ENCODE data around the gene JUNB. TPM values are rescaled to one million over a fixed set of nuclear protein-coding genes. Genes with fewer than 3 reads are reported as not detected.

Gene JUNB
- total RNA-seq, 1 experiment from 2014 or later = 6.6 TPM

GRCh38 chr19:12784394-12784870, 6.9 kb upstream of the JUNB start (continued):
- TF ChIP-seq E2F1 (CRISPR knock-in tag; IDR thresholded peaks at IDR 0.05) (no peak), ESRRA (CRISPR knock-in tag; IDR thresholded peaks at IDR 0.05; ENCODE audit: borderline replicate concordance) (no peak), ZNF317 (CRISPR knock-in tag; IDR thresholded peaks at IDR 0.05; ENCODE audit: borderline replicate concordance, low read depth) (no peak)
- TF ChIP-seq, protein P1, sequence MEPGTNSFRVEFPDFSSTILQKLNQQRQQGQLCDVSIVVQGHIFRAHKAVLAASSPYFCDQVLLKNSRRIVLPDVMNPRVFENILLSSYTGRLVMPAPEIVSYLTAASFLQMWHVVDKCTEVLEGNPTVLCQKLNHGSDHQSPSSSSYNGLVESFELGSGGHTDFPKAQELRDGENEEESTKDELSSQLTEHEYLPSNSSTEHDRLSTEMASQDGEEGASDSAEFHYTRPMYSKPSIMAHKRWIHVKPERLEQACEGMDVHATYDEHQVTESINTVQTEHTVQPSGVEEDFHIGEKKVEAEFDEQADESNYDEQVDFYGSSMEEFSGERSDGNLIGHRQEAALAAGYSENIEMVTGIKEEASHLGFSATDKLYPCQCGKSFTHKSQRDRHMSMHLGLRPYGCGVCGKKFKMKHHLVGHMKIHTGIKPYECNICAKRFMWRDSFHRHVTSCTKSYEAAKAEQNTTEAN (CRISPR knock-in tag; IDR thresholded peaks at IDR 0.05) = no peak

DNA sequence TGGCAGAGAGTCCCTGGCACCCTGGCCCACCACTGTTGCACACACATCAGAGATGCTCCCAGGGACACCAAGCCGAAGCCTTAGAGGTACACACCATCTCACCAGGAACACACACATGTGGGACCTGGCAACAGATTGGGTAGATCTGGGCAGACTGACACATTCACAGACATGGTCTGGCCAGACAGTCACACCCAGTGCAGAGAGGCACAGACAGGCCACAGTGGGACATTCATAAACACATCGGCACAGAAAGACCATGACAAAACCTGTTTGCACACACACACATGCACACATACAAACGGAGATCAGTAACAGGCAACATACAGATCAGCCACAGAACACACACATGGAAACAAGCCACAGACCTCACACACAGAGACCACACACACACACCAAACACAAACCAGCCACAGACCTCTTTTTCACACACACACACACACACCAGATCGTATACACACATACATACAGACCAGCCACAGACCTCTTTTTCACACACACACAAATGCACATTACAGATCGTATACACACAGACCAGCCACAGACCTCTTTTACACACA, 6.3 kb upstream of the JUNB start:
- Mint-ChIP-seq H3K4me3 (no peak overlapping the region), H3K27ac (no peak overlapping the region), H3K4me1 (peaks cover 18% of the 10 kb centered on the region), H3K9me3 (no peaks in the 10 kb centered on the region), H3K36me3 (no peaks in the 10 kb centered on the region), H3K27me3 (ENCODE audit: low read depth) (no peaks in the 10 kb centered on the region; the same call in 1 of the 2 replicates)
- no peak for DNase-seq (ENCODE audit: low spot score)
- CTCF ChIA-PET = interaction anchor here (1.2 kb wide), 1 partner anchor 7 kb away, joined by 4 read pairs; no protein-coding TSS in a partner anchor
- TF ChIP-seq, protein P1 (CRISPR knock-in tag; IDR thresholded peaks at IDR 0.05) = no peak
- no peak for TF ChIP-seq ZNF263 (CRISPR knock-in tag; IDR thresholded peaks at IDR 0.05; ENCODE audit: low read depth)
- TF ChIP-seq ZMAT4 (CRISPR knock-in tag; IDR thresholded peaks at IDR 0.05) = no peak
- TF ChIP-seq, protein P2, sequence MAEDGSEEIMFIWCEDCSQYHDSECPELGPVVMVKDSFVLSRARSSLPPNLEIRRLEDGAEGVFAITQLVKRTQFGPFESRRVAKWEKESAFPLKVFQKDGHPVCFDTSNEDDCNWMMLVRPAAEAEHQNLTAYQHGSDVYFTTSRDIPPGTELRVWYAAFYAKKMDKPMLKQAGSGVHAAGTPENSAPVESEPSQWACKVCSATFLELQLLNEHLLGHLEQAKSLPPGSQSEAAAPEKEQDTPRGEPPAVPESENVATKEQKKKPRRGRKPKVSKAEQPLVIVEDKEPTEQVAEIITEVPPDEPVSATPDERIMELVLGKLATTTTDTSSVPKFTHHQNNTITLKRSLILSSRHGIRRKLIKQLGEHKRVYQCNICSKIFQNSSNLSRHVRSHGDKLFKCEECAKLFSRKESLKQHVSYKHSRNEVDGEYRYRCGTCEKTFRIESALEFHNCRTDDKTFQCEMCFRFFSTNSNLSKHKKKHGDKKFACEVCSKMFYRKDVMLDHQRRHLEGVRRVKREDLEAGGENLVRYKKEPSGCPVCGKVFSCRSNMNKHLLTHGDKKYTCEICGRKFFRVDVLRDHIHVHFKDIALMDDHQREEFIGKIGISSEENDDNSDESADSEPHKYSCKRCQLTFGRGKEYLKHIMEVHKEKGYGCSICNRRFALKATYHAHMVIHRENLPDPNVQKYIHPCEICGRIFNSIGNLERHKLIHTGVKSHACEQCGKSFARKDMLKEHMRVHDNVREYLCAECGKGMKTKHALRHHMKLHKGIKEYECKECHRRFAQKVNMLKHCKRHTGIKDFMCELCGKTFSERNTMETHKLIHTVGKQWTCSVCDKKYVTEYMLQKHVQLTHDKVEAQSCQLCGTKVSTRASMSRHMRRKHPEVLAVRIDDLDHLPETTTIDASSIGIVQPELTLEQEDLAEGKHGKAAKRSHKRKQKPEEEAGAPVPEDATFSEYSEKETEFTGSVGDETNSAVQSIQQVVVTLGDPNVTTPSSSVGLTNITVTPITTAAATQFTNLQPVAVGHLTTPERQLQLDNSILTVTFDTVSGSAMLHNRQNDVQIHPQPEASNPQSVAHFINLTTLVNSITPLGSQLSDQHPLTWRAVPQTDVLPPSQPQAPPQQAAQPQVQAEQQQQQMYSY (CRISPR knock-in tag; IDR thresholded peaks at IDR 0.05) = no peak
- no peak for TF ChIP-seq GABPB1 (CRISPR knock-in tag; IDR thresholded peaks at IDR 0.05)
- no peak for TF ChIP-seq FOXJ3 (CRISPR knock-in tag; IDR thresholded peaks at IDR 0.05; ENCODE audit: borderline replicate concordance)
- no peak for TF ChIP-seq ESRRA (CRISPR knock-in tag; IDR thresholded peaks at IDR 0.05; ENCODE audit: borderline replicate concordance)
- TF ChIP-seq GRHL2 (CRISPR knock-in tag; IDR thresholded peaks at IDR 0.05; ENCODE audit: insufficient replicate concordance, severe bottlenecking) = no peak
- no peak for TF ChIP-seq E2F1 (CRISPR knock-in tag; IDR thresholded peaks at IDR 0.05)
- TF ChIP-seq, protein P3, sequence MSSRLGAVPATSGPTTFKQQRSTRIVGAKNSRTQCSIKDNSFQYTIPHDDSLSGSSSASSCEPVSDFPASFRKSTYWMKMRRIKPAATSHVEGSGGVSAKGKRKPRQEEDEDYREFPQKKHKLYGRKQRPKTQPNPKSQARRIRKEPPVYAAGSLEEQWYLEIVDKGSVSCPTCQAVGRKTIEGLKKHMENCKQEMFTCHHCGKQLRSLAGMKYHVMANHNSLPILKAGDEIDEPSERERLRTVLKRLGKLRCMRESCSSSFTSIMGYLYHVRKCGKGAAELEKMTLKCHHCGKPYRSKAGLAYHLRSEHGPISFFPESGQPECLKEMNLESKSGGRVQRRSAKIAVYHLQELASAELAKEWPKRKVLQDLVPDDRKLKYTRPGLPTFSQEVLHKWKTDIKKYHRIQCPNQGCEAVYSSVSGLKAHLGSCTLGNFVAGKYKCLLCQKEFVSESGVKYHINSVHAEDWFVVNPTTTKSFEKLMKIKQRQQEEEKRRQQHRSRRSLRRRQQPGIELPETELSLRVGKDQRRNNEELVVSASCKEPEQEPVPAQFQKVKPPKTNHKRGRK (CRISPR knock-in tag; IDR thresholded peaks at IDR 0.05; ENCODE audit: borderline replicate concordance) = no peak
- TF ChIP-seq EMX1 (CRISPR knock-in tag; IDR thresholded peaks at IDR 0.05) = no peak
- no peak for TF ChIP-seq RORB (CRISPR knock-in tag; IDR thresholded peaks at IDR 0.05)
- TF ChIP-seq SP1 (CRISPR knock-in tag; conservative IDR thresholded peaks at IDR 0.05) = no peak
- no peak for TF ChIP-seq SMAD4 (CRISPR knock-in tag; IDR thresholded peaks at IDR 0.05)
- no peak for TF ChIP-seq TP53 (CRISPR knock-in tag; IDR thresholded peaks at IDR 0.05)
- TF ChIP-seq FOXK1 (CRISPR knock-in tag; IDR thresholded peaks at IDR 0.05) = no peak
- TF ChIP-seq ATF1 (CRISPR knock-in tag; IDR thresholded peaks at IDR 0.05) = no peak
- no peak for TF ChIP-seq ZNF317 (CRISPR knock-in tag; IDR thresholded peaks at IDR 0.05; ENCODE audit: borderline replicate concordance, low read depth)
- TF ChIP-seq, protein P4, sequence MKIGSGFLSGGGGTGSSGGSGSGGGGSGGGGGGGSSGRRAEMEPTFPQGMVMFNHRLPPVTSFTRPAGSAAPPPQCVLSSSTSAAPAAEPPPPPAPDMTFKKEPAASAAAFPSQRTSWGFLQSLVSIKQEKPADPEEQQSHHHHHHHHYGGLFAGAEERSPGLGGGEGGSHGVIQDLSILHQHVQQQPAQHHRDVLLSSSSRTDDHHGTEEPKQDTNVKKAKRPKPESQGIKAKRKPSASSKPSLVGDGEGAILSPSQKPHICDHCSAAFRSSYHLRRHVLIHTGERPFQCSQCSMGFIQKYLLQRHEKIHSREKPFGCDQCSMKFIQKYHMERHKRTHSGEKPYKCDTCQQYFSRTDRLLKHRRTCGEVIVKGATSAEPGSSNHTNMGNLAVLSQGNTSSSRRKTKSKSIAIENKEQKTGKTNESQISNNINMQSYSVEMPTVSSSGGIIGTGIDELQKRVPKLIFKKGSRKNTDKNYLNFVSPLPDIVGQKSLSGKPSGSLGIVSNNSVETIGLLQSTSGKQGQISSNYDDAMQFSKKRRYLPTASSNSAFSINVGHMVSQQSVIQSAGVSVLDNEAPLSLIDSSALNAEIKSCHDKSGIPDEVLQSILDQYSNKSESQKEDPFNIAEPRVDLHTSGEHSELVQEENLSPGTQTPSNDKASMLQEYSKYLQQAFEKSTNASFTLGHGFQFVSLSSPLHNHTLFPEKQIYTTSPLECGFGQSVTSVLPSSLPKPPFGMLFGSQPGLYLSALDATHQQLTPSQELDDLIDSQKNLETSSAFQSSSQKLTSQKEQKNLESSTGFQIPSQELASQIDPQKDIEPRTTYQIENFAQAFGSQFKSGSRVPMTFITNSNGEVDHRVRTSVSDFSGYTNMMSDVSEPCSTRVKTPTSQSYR (CRISPR knock-in tag; IDR thresholded peaks at IDR 0.05) = no peak
- no peak for TF ChIP-seq ELF4 (CRISPR knock-in tag; IDR thresholded peaks at IDR 0.05; ENCODE audit: low read depth)
- POLR2A ChIA-PET = no interaction called here
- ATAC-seq = no peak

All from WTC11 (cell line).